IPS-18a (cell line): ENCODE data around the gene COMMD8.
A peak's percentile ranks its signal among the peaks of the same experiment; 100 is the strongest.

Source experiments
- H3K27ac ChIP-seq: one replicate; pipeline ENCODE4 v1.5.1; 2013; ENCODE audit warnings: low read length
- H3K27me3 ChIP-seq: one replicate; pipeline ENCODE4 v1.6.1; 2013; ENCODE audit warnings: mild to moderate bottlenecking, low read length; ENCODE audit not compliant: control insufficient read depth, insufficient read depth
- H3K36me3 ChIP-seq: one replicate; pipeline ENCODE4 v1.6.1; 2013; ENCODE audit warnings: low read depth, low read length; ENCODE audit not compliant: control insufficient read depth
- H3K4me1 ChIP-seq: one replicate; pipeline ENCODE4 v1.6.1; 2013; ENCODE audit warnings: low read depth, low read length; ENCODE audit not compliant: control insufficient read depth
- H3K4me3 ChIP-seq: one replicate; pipeline ENCODE4 v1.5.1; 2013; ENCODE audit warnings: low read length
- H3K9ac ChIP-seq: one replicate; pipeline ENCODE4 v1.6.1; 2013; ENCODE audit warnings: mild to moderate bottlenecking, low read length, moderate library complexity
- H3K9me3 ChIP-seq: one replicate; pipeline ENCODE4 v1.6.1; 2013; ENCODE audit warnings: low read depth, low read length; ENCODE audit not compliant: control insufficient read depth

Gene COMMD8

GRCh38 chr4:47463235-47463956 lies at the start of gene COMMD8:
TSS of gene COMMD8 (minus strand) at chr4:47463702. CDS start at chr4:47463651, 51 bp downstream.
- peaks cover 4% of the 10 kb centered on the region for H3K27me3 ChIP-seq
- H3K4me1 ChIP-seq = peaks cover 4% of the 10 kb centered on the region
- peak within 1 kb of the TSS; percentile 92 for H3K4me3 ChIP-seq
- peak within 1 kb of the TSS; percentile 60 for H3K9ac ChIP-seq
- H3K27ac ChIP-seq = no peak within 1 kb of the TSS
- H3K9me3 ChIP-seq = no peaks in the 10 kb centered on the region
- H3K36me3 ChIP-seq = no peaks in the 10 kb centered on the region

GRCh38 chr4:47510506-47511143 lies 47.1 kb upstream of the COMMD8 start:
- H3K4me3 ChIP-seq = no peak overlapping the region
- H3K27ac ChIP-seq = no peak overlapping the region
- peaks cover 11% of the 10 kb centered on the region for H3K4me1 ChIP-seq
- H3K9ac ChIP-seq = no peak overlapping the region
- H3K36me3 ChIP-seq = no peaks in the 10 kb centered on the region
- H3K27me3 ChIP-seq = no peaks in the 10 kb centered on the region
- no peaks in the 10 kb centered on the region for H3K9me3 ChIP-seq

- H3K36me3 ChIP-seq = no peaks in the 10 kb centered on the region
- no peaks in the 10 kb centered on the region for H3K9me3 ChIP-seq
- H3K4me3 ChIP-seq = no peak overlapping the region
- no peaks in the 10 kb centered on the region for H3K27me3 ChIP-seq
- H3K27ac ChIP-seq = no peak overlapping the region
- peaks cover 11% of the 10 kb centered on the region for H3K4me1 ChIP-seq
- no peak overlapping the region for H3K9ac ChIP-seq
These were observed 42.2 kb upstream of the COMMD8 start for GRCh38 chr4:47505666-47506065.

- Histone ChIP-seq H3K27me3 (no peaks in the 10 kb centered on the region), H3K9me3 (no peaks in the 10 kb centered on the region), H3K4me3 (no peak overlapping the region), H3K9ac (no peak overlapping the region), H3K4me1 (peaks cover 7% of the 10 kb centered on the region), H3K27ac (no peak overlapping the region), H3K36me3 (no peaks in the 10 kb centered on the region)
These were observed 41.6 kb upstream of the COMMD8 start for GRCh38 chr4:47505147-47505546.

- H3K4me3 ChIP-seq = no peak overlapping the region
- no peaks in the 10 kb centered on the region for H3K27me3 ChIP-seq
- H3K4me1 ChIP-seq = no peaks in the 10 kb centered on the region
- H3K9ac ChIP-seq = no peak overlapping the region
- no peaks in the 10 kb centered on the region for H3K36me3 ChIP-seq
- no peaks in the 10 kb centered on the region for H3K9me3 ChIP-seq
- H3K27ac ChIP-seq = no peak overlapping the region
These were observed 37.3 kb upstream of the COMMD8 start for GRCh38 chr4:47500776-47501175.

GRCh38 chr4:47499700-47500099 lies 36.2 kb upstream of the COMMD8 start:
- H3K9me3 ChIP-seq = no peaks in the 10 kb centered on the region
- no peaks in the 10 kb centered on the region for H3K36me3 ChIP-seq
- no peak overlapping the region for H3K4me3 ChIP-seq
- no peaks in the 10 kb centered on the region for H3K4me1 ChIP-seq
- no peak overlapping the region for H3K9ac ChIP-seq
- no peak overlapping the region for H3K27ac ChIP-seq
- no peaks in the 10 kb centered on the region for H3K27me3 ChIP-seq

- H3K4me1 ChIP-seq = no peaks in the 10 kb centered on the region
- H3K27ac ChIP-seq = no peak overlapping the region
- H3K27me3 ChIP-seq = no peaks in the 10 kb centered on the region
- no peak overlapping the region for H3K4me3 ChIP-seq
- no peaks in the 10 kb centered on the region for H3K36me3 ChIP-seq
- no peaks in the 10 kb centered on the region for H3K9me3 ChIP-seq
- H3K9ac ChIP-seq = no peak overlapping the region
These were observed 35.4 kb upstream of the COMMD8 start for GRCh38 chr4:47498899-47499298.

GRCh38 chr4:47494124-47494430 lies 30.6 kb upstream of the COMMD8 start:
- Histone ChIP-seq H3K4me1 (no peaks in the 10 kb centered on the region), H3K9ac (no peak overlapping the region), H3K9me3 (no peaks in the 10 kb centered on the region), H3K4me3 (no peak overlapping the region), H3K27me3 (no peaks in the 10 kb centered on the region), H3K27ac (no peak overlapping the region), H3K36me3 (no peaks in the 10 kb centered on the region)

GRCh38 chr4:47493238-47494123 lies 30.0 kb upstream of the COMMD8 start:
- Histone ChIP-seq H3K4me3 (no peak overlapping the region), H3K9ac (no peak overlapping the region), H3K36me3 (no peaks in the 10 kb centered on the region), H3K4me1 (no peaks in the 10 kb centered on the region), H3K27me3 (no peaks in the 10 kb centered on the region), H3K27ac (no peak overlapping the region), H3K9me3 (no peaks in the 10 kb centered on the region)

- H3K9me3 ChIP-seq = no peaks in the 10 kb centered on the region
- H3K27ac ChIP-seq = no peak overlapping the region
- H3K36me3 ChIP-seq = no peaks in the 10 kb centered on the region
- peaks cover 6% of the 10 kb centered on the region for H3K4me1 ChIP-seq
- no peak overlapping the region for H3K9ac ChIP-seq
- no peak overlapping the region for H3K4me3 ChIP-seq
- H3K27me3 ChIP-seq = peaks cover 11% of the 10 kb centered on the region
These were observed 27.0 kb upstream of the COMMD8 start for GRCh38 chr4:47490550-47490949.

- Histone ChIP-seq H3K27ac (no peak overlapping the region), H3K9ac (no peak overlapping the region), H3K36me3 (no peaks in the 10 kb centered on the region), H3K4me3 (no peak overlapping the region), H3K27me3 (peaks cover 11% of the 10 kb centered on the region), H3K9me3 (no peaks in the 10 kb centered on the region), H3K4me1 (peaks cover 6% of the 10 kb centered on the region)
These were observed 25.2 kb upstream of the COMMD8 start for GRCh38 chr4:47488706-47489105.
